ENCODE data around the gene HBG1.

Gene HBG1

GRCh38 chr11:5279471-5280090 lies 29.9 kb upstream of the HBG1 start:
- ChIA-PET CTCF (no interaction called here), POLR2A (no interaction called here)
- no peak for DNase-seq (ENCODE audit: extremely low spot score)
- no peak for TF ChIP-seq BHLHE40 (IDR thresholded peaks at IDR 0.05; ENCODE audit: borderline replicate concordance)
- TF ChIP-seq SUZ12 (IDR thresholded peaks at IDR 0.05): no peak
- TF ChIP-seq PKNOX1 (IDR thresholded peaks at IDR 0.05): no peak
- TF ChIP-seq ARNT (IDR thresholded peaks at IDR 0.05): no peak
- no peak for TF ChIP-seq ZNF384 (IDR thresholded peaks at IDR 0.05)
- TF ChIP-seq FOXM1 (IDR thresholded peaks at IDR 0.05; ENCODE audit: borderline replicate concordance): no peak
- TF ChIP-seq FOXA1 (IDR thresholded peaks at IDR 0.05): no peak
- no peak for TF ChIP-seq TARDBP (IDR thresholded peaks at IDR 0.05)
- no peak for TF ChIP-seq LEF1 (IDR thresholded peaks at IDR 0.05; ENCODE audit: borderline replicate concordance)
- no peak for TF ChIP-seq SP1 (IDR thresholded peaks at IDR 0.05)
- TF ChIP-seq HDGF (IDR thresholded peaks at IDR 0.05; ENCODE audit: borderline replicate concordance): no peak
- TF ChIP-seq NFRKB (IDR thresholded peaks at IDR 0.05): no peak
- TF ChIP-seq L3MBTL2 (conservative IDR thresholded peaks at IDR 0.05): no peak
- TF ChIP-seq FOXK2 (IDR thresholded peaks at IDR 0.05): no peak
- TF ChIP-seq CTBP1 (IDR thresholded peaks at IDR 0.05; ENCODE audit: borderline replicate concordance): no peak
- no peak for TF ChIP-seq ELF4 (IDR thresholded peaks at IDR 0.05)

GRCh38 chr11:5277807-5278382 lies 28.2 kb upstream of the HBG1 start:
- ChIA-PET POLR2A (no interaction called here), CTCF (no interaction called here)
- TF ChIP-seq CTBP1 (IDR thresholded peaks at IDR 0.05; ENCODE audit: borderline replicate concordance): no peak
- TF ChIP-seq SP1 (IDR thresholded peaks at IDR 0.05): no peak
- TF ChIP-seq BHLHE40 (IDR thresholded peaks at IDR 0.05; ENCODE audit: borderline replicate concordance): no peak
- TF ChIP-seq NFRKB (IDR thresholded peaks at IDR 0.05): no peak
- DNase-seq (ENCODE audit: extremely low spot score): no peak

- no peak for TF ChIP-seq SUZ12 (IDR thresholded peaks at IDR 0.05)
- no peak for TF ChIP-seq LEF1 (IDR thresholded peaks at IDR 0.05; ENCODE audit: borderline replicate concordance)
- no peak for TF ChIP-seq L3MBTL2 (conservative IDR thresholded peaks at IDR 0.05)
- POLR2A ChIA-PET: no interaction called here
- CTCF ChIA-PET: no interaction called here
Measured at GRCh38 chr11:5276697-5277096, 27.0 kb upstream of the HBG1 start.

GRCh38 chr11:5275369-5276110 lies 25.9 kb upstream of the HBG1 start:
- no peak for DNase-seq (ENCODE audit: extremely low spot score)
- no peak for TF ChIP-seq FOXM1 (IDR thresholded peaks at IDR 0.05; ENCODE audit: borderline replicate concordance)
- POLR2A ChIA-PET: no interaction called here
- CTCF ChIA-PET: no interaction called here

More at GRCh38 chr11:5276697-5277096, 27.0 kb upstream of the HBG1 start:
- no peak for DNase-seq (ENCODE audit: extremely low spot score)

- POLR2A ChIA-PET: no interaction called here
- TF ChIP-seq FOXK2 (IDR thresholded peaks at IDR 0.05) (no peak), PKNOX1 (IDR thresholded peaks at IDR 0.05) (no peak), CTBP1 (IDR thresholded peaks at IDR 0.05; ENCODE audit: borderline replicate concordance) (no peak), HDGF (IDR thresholded peaks at IDR 0.05; ENCODE audit: borderline replicate concordance) (no peak), SUZ12 (IDR thresholded peaks at IDR 0.05) (no peak), SP1 (IDR thresholded peaks at IDR 0.05) (no peak), NFRKB (IDR thresholded peaks at IDR 0.05) (no peak)
- CTCF ChIA-PET: no interaction called here
- DNase-seq (ENCODE audit: extremely low spot score): no peak
Measured at GRCh38 chr11:5274395-5274794, 24.7 kb upstream of the HBG1 start.

- POLR2A ChIA-PET: no interaction called here
Measured at GRCh38 chr11:5272395-5273017, 22.8 kb upstream of the HBG1 start.

More at GRCh38 chr11:5272395-5273017, 22.8 kb upstream of the HBG1 start:
- CTCF ChIA-PET: no interaction called here
- DNase-seq (ENCODE audit: extremely low spot score): no peak
- no peak for TF ChIP-seq BHLHE40 (IDR thresholded peaks at IDR 0.05; ENCODE audit: borderline replicate concordance)
- TF ChIP-seq CTBP1 (IDR thresholded peaks at IDR 0.05; ENCODE audit: borderline replicate concordance): no peak
- TF ChIP-seq ZNF384 (IDR thresholded peaks at IDR 0.05): no peak
- TF ChIP-seq FOXM1 (IDR thresholded peaks at IDR 0.05; ENCODE audit: borderline replicate concordance): no peak
- TF ChIP-seq PKNOX1 (IDR thresholded peaks at IDR 0.05): no peak
- TF ChIP-seq HDGF (IDR thresholded peaks at IDR 0.05; ENCODE audit: borderline replicate concordance): no peak
- TF ChIP-seq L3MBTL2 (conservative IDR thresholded peaks at IDR 0.05): no peak
- TF ChIP-seq FOXA1 (IDR thresholded peaks at IDR 0.05): no peak
- no peak for TF ChIP-seq LEF1 (IDR thresholded peaks at IDR 0.05; ENCODE audit: borderline replicate concordance)
- TF ChIP-seq TARDBP (IDR thresholded peaks at IDR 0.05): no peak
- no peak for TF ChIP-seq SUZ12 (IDR thresholded peaks at IDR 0.05)
- TF ChIP-seq FOXK2 (IDR thresholded peaks at IDR 0.05): no peak
- TF ChIP-seq ARNT (IDR thresholded peaks at IDR 0.05): no peak
- no peak for TF ChIP-seq NFRKB (IDR thresholded peaks at IDR 0.05)
- no peak for TF ChIP-seq SP1 (IDR thresholded peaks at IDR 0.05)
- no peak for TF ChIP-seq ELF4 (IDR thresholded peaks at IDR 0.05)
